ENCODE measurements around the gene TGM6. TPM values are rescaled to one million over a fixed set of nuclear protein-coding genes. Genes with fewer than 3 reads are reported as not detected.
"Not testable (repeated sequence)": the region's sequence is repeated elsewhere in the genome, so short reads cannot be mapped to it uniquely, and the experiment has no call there.

Gene TGM6
- total RNA-seq, 1 donor from 2014 or later = not detected

- intact Hi-C loops (cut with micrococcal nuclease) = no loop called here
Observed at GRCh38 chr20:2397595-2398145, 17.0 kb downstream of the TGM6 start.

- intact Hi-C loops (cut with micrococcal nuclease) = no loop called here
Observed at GRCh38 chr20:2398449-2398848, 17.7 kb downstream of the TGM6 start.

- intact Hi-C loops (cut with micrococcal nuclease) = no loop called here
Observed at GRCh38 chr20:2399390-2399789, 18.7 kb downstream of the TGM6 start.

- intact Hi-C loops (cut with micrococcal nuclease) = no loop called here
Observed at GRCh38 chr20:2400290-2400689, 19.6 kb downstream of the TGM6 start.

GRCh38 chr20:2401527-2401926, 20.8 kb downstream of the TGM6 start:
- intact Hi-C loops (cut with micrococcal nuclease) = no loop called here

- intact Hi-C loops (cut with micrococcal nuclease) = no loop called here
Observed at GRCh38 chr20:2402271-2402980, 21.7 kb downstream of the TGM6 start.

- intact Hi-C loops (cut with micrococcal nuclease) = no loop called here
Observed at GRCh38 chr20:2403291-2404052, 22.8 kb downstream of the TGM6 start.

- intact Hi-C loops (cut with micrococcal nuclease) = no loop called here
Observed at GRCh38 chr20:2405693-2406065, 25.0 kb downstream of the TGM6 start.

GRCh38 chr20:2407355-2407754, 26.7 kb downstream of the TGM6 start:
- intact Hi-C loops (cut with micrococcal nuclease) = not testable (repeated sequence)

GRCh38 chr20:2408111-2408510, 27.4 kb downstream of the TGM6 start:
- intact Hi-C loops (cut with micrococcal nuclease) = no loop called here

GRCh38 chr20:2416541-2417212, 36.0 kb downstream of the TGM6 start:
- intact Hi-C loops (cut with micrococcal nuclease) = no loop called here

GRCh38 chr20:2417213-2417541, 36.5 kb downstream of the TGM6 start:
- intact Hi-C loops (cut with micrococcal nuclease) = no loop called here

- intact Hi-C loops (cut with micrococcal nuclease) = no loop called here
Observed at GRCh38 chr20:2418388-2418787, 37.7 kb downstream of the TGM6 start.

GRCh38 chr20:2420510-2420909, 39.8 kb downstream of the TGM6 start:
- intact Hi-C loops (cut with micrococcal nuclease) = no loop called here

GRCh38 chr20:2421247-2421646, 40.5 kb downstream of the TGM6 start:
- intact Hi-C loops (cut with micrococcal nuclease) = no loop called here

GRCh38 chr20:2429051-2429450, 48.4 kb downstream of the TGM6 start:
- intact Hi-C loops (cut with micrococcal nuclease) = no loop called here

- intact Hi-C loops (cut with micrococcal nuclease) = no loop called here
Observed at GRCh38 chr20:2430538-2430937, 49.8 kb downstream of the TGM6 start.

- intact Hi-C loops (cut with micrococcal nuclease) = no loop called here
Observed at GRCh38 chr20:2431185-2431584, 50.5 kb downstream of the TGM6 start.

GRCh38 chr20:2446845-2447244, 66.1 kb downstream of the TGM6 start:
- intact Hi-C loops (cut with micrococcal nuclease) = no loop called here

GRCh38 chr20:2449386-2449785, 68.7 kb downstream of the TGM6 start:
- intact Hi-C loops (cut with micrococcal nuclease) = no loop called here

- intact Hi-C loops (cut with micrococcal nuclease) = loop anchor here (10.0 kb wide), 1 partner anchor 487 kb away; no protein-coding TSS in a partner anchor
Observed at GRCh38 chr20:2451422-2451821, 70.7 kb downstream of the TGM6 start.

Data from T-helper 1 cell treated with Interleukin-12 subunit alpha and Interleukin-12 subunit beta and Interleukin-4 antibody, amounts not matched to agents 30 ng/mL and 1 ng/mL, for 36 hours (primary cell).